NT2/D1 (cell line): ENCODE data around the gene CD28.

Experiments used
- SUZ12 ChIP-seq: IDR thresholded peaks from 2 replicates; pipeline ENCODE4 v1.6.1; 2011; ENCODE audit not compliant: insufficient read length, insufficient read depth; ENCODE audit errors: extremely low read depth
- YY1 ChIP-seq: IDR thresholded peaks from 2 replicates; pipeline ENCODE4 v1.6.1; 2011; ENCODE audit not compliant: insufficient read length, insufficient read depth
- ZNF274 ChIP-seq: IDR thresholded peaks from 2 replicates; pipeline ENCODE4 v1.6.1; 2011; ENCODE audit warnings: mild to moderate bottlenecking, low read depth, low read length

- no peak for TF ChIP-seq ZNF274
- no peak for TF ChIP-seq YY1
- no peak for TF ChIP-seq SUZ12
These were observed 3.8 kb downstream of the CD28 start for GRCh38 chr2:203710226-203710625.
